PC-9 (cell line): Measurements from ENCODE around the gene CPPED1. TPM values are rescaled to one million over a fixed set of nuclear protein-coding genes. Genes with fewer than 3 reads are reported as not detected.

ENCODE experiments used
- BruUV-seq: library from RNA; stranded (reverse); fragments of 400-500 nt; replicated peaks from 2 replicates; lab custom pipeline; 2021; lab: Mats Ljungman, UMichigan
- CTCF ChIA-PET: fragments of 300-600 bp; sonication (Branson Sonifier 250); formaldehyde crosslinking; loops from one replicate; lab custom pipeline; 2022; ENCODE audit warnings: antibody characterized with exemption; lab: Charles Lee
- POLR2A ChIA-PET: fragments of 300-600 bp; sonication (Branson Sonifier 250); formaldehyde crosslinking; loops from one replicate; lab custom pipeline; 2022; ENCODE audit warnings: antibody characterized with exemption; ENCODE audit not compliant: unreplicated experiment; lab: Charles Lee
- DNase-seq, 2 experiments: peaks; one replicate each; pipeline versions ENCODE4 v3.0.0 to v3.0.0-alpha.2; 2015 to 2022; ENCODE audit warnings: mixed read lengths in 1 of 2
- H2AFZ ChIP-seq: fragments of 200-600 bp; sonication (generic); 2 replicates; pipeline ENCODE4 v1.8.1; 2017; ENCODE audit warnings: antibody characterized with exemption
- H3F3A ChIP-seq: fragments of 200-600 bp; sonication (generic); 2 replicates; pipeline ENCODE4 v1.8.1; 2017; ENCODE audit warnings: antibody characterized with exemption, mild to moderate bottlenecking, low read depth; ENCODE audit not compliant: insufficient read depth
- H3K27ac ChIP-seq: fragments of 200-600 bp; sonication (generic); 2 replicates; pipeline ENCODE4 v1.6.1; 2016; ENCODE audit warnings: mixed run types
- H3K27me3 ChIP-seq: fragments of 200-600 bp; sonication (generic); 2 replicates; pipeline ENCODE4 v1.6.1; 2016; ENCODE audit warnings: low read depth, mixed run types; ENCODE audit not compliant: insufficient read depth
- H3K36me3 ChIP-seq: fragments of 200-600 bp; sonication (generic); 2 replicates; pipeline ENCODE4 v1.6.1; 2016; ENCODE audit warnings: low read depth, mixed run types
- H3K4me1 ChIP-seq: fragments of 200-600 bp; sonication (generic); replicated peaks from 2 replicates; pipeline ENCODE4 v1.6.1; 2016; ENCODE audit warnings: mixed run types; ENCODE audit not compliant: insufficient read depth
- H3K4me2 ChIP-seq: fragments of 200-600 bp; sonication (generic); 2 replicates; pipeline ENCODE4 v1.6.1; 2017; ENCODE audit warnings: mixed run types
- H3K4me3 ChIP-seq: fragments of 200-600 bp; sonication (generic); 2 replicates; pipeline ENCODE4 v1.6.1; 2016; ENCODE audit warnings: mixed run types
- H3K79me2 ChIP-seq: fragments of 200-600 bp; sonication (generic); 2 replicates; pipeline ENCODE4 v1.6.1; 2017; ENCODE audit warnings: low read depth, mixed run types
- H3K9me2 ChIP-seq: fragments of 200-600 bp; sonication (generic); 2 replicates; pipeline ENCODE4 v1.8.1; 2017; ENCODE audit warnings: mild to moderate bottlenecking; ENCODE audit not compliant: insufficient read depth
- H3K9me3 ChIP-seq: fragments of 200-600 bp; sonication (generic); 2 replicates; pipeline ENCODE4 v1.8.1; 2016; ENCODE audit warnings: low read depth; ENCODE audit not compliant: insufficient read depth
- H4K20me1 ChIP-seq: fragments of 200-600 bp; sonication (generic); 2 replicates; pipeline ENCODE4 v1.8.1; 2017; ENCODE audit not compliant: insufficient read depth
- CTCF ChIP-seq: fragments of 200-600 bp; sonication (generic); conservative IDR thresholded peaks from 2 replicates; pipeline ENCODE4 v1.6.1; 2017; ENCODE audit warnings: mixed run types, antibody characterized with exemption, mild to moderate bottlenecking, moderate library complexity
- EZH2 ChIP-seq: fragments of 200-600 bp; sonication (generic); IDR thresholded peaks from 2 replicates; pipeline ENCODE4 v1.8.0; 2017; ENCODE audit warnings: antibody characterized with exemption, low read depth
- intact Hi-C: fragments of 100-400 bp; cut with micrococcal nuclease; formaldehyde crosslinking; loops from one replicate; pipeline ENCODE4 v1.10.0; 2022; ENCODE audit not compliant: unreplicated experiment
- total RNA-seq: library from RNA; stranded (reverse); gene quantifications from 2 replicates; pipeline ENCODE4 v1.2.3, GENCODE V29; 2021

CPPED1 gene
- total RNA-seq, 1 experiment from 2014 or later = 66.9 TPM

GRCh38 chr16:12739738-12740137, 63.9 kb downstream of the CPPED1 start:
- TF ChIP-seq EZH2 = no peak
- no peak for TF ChIP-seq CTCF
- BruUV-seq = no TSS peak
- Histone ChIP-seq H3K9me3 (no peaks in the 10 kb centered on the region), H3K4me3 (no peak overlapping the region), H3K4me2 (no peak overlapping the region), H3K27me3 (no peaks in the 10 kb centered on the region), H3K9me2 (no peaks in the 10 kb centered on the region), H3K79me2 (no peaks in the 10 kb centered on the region), H3F3A (no peaks in the 10 kb centered on the region), H2AFZ (no peak overlapping the region), H3K27ac (no peak overlapping the region), H3K4me1 (no peaks in the 10 kb centered on the region), H4K20me1 (0 out of 2 replicates have a peak, but pooled peaks cover 4% of the 10 kb centered on the region), H3K36me3 (no peaks in the 10 kb centered on the region; the same call in 1 of the 2 replicates)
- intact Hi-C loops = no loop called here
- ChIA-PET POLR2A (no interaction called here), CTCF (no interaction called here)
- DNase-seq = no peak

GRCh38 chr16:12737563-12737962, 66.1 kb downstream of the CPPED1 start:
- CTCF ChIA-PET = no interaction called here
- intact Hi-C loops = no loop called here
- peaks cover 4% of the 10 kb centered on the region; the same call in 1 of the 2 replicates for H3K9me3 ChIP-seq
- no peak for DNase-seq
- no peak overlapping the region for H3K4me3 ChIP-seq
- H3K79me2 ChIP-seq = no peaks in the 10 kb centered on the region; the same call in 1 of the 2 replicates
- no peaks in the 10 kb centered on the region for H3K9me2 ChIP-seq
- no TSS peak for BruUV-seq
- no peaks in the 10 kb centered on the region for H3K4me1 ChIP-seq
- TF ChIP-seq CTCF (no peak), EZH2 (no peak)
- no peak overlapping the region for H2AFZ ChIP-seq
- H3K27ac ChIP-seq = no peak overlapping the region
- no peak overlapping the region for H3K4me2 ChIP-seq
- no peaks in the 10 kb centered on the region for H3K27me3 ChIP-seq
- H4K20me1 ChIP-seq = no peaks in the 10 kb centered on the region
- no peaks in the 10 kb centered on the region for H3F3A ChIP-seq
- POLR2A ChIA-PET = interaction anchor here (0.7 kb wide), 1 partner anchor 8 kb away, joined by 3 read pairs; no protein-coding TSS in a partner anchor
- peaks cover 8% of the 10 kb centered on the region for H3K36me3 ChIP-seq

- intact Hi-C loops = no loop called here
- no peak for TF ChIP-seq EZH2
- TF ChIP-seq CTCF = no peak
- no peak overlapping the region for H2AFZ ChIP-seq
- POLR2A ChIA-PET = no interaction called here
- no peaks in the 10 kb centered on the region; the same call in 1 of the 2 replicates for H3K79me2 ChIP-seq
- no peak overlapping the region for H3K27ac ChIP-seq
- no peaks in the 10 kb centered on the region for H4K20me1 ChIP-seq
- no peaks in the 10 kb centered on the region for H3K4me1 ChIP-seq
- H3K4me3 ChIP-seq = no peak overlapping the region
- peaks cover 7% of the 10 kb centered on the region; the same call in 1 of the 2 replicates for H3K9me3 ChIP-seq
- no peaks in the 10 kb centered on the region for H3F3A ChIP-seq
- DNase-seq = no peak
- no TSS peak for BruUV-seq
- no peaks in the 10 kb centered on the region for H3K27me3 ChIP-seq
- H3K4me2 ChIP-seq = no peak overlapping the region
- peaks cover 11% of the 10 kb centered on the region for H3K36me3 ChIP-seq
- CTCF ChIA-PET = no interaction called here
- H3K9me2 ChIP-seq = no peaks in the 10 kb centered on the region
Measured at GRCh38 chr16:12735805-12736204, 67.9 kb downstream of the CPPED1 start.
